NOMO-1 treated with dmso at 0.1 percent for 144 hours (cell line): Measurements from ENCODE around the gene ARL15.

Experiments used
- DNase-seq: peaks from one replicate; lab custom pipeline; 2025; ENCODE audit not compliant: unreplicated experiment; lab: John Stamatoyannopoulos, UW

Gene ARL15

DNA sequence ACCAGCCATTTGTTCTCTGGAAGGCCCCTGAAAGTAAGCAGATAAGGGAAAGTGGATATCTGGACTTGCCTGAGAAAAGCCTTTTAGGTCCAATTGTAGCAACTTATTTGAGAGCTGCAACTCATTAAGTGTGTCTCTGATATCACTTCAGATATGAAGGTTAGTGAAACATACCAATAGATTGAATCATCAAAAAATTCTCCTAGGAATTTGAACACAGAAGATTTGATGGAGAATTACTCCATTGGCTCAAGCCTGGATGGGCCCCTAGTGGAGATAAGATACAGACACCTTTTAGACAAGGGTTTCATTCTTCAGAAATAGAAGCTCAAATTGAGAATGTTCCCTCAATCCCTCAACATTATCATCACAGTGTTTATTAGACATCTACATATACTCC, 393.3 kb downstream of the ARL15 start:
- no peak for DNase-seq

DNA sequence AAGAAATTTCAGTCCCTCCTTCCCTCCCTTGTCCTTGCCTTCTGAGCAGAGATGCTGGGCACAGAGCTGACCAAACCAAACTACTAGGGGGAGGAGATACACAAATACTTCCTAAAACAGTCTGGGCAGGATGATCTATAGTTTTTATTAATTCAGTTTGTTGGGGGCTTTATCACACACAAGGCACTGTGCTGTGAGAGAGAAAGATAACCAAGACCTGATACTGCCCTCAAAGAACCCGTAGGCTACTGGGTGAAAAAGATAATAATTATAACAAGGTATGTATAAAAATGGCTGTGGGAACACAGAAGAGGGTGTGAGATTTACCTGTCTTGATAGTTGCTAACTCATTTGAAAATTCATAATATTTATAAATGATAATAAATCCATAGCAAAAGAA, 395.3 kb downstream of the ARL15 start:
- DNase-seq = no peak

GRCh38 chr5:53913941-53914340, 396.4 kb downstream of the ARL15 start:
- no peak for DNase-seq

DNA sequence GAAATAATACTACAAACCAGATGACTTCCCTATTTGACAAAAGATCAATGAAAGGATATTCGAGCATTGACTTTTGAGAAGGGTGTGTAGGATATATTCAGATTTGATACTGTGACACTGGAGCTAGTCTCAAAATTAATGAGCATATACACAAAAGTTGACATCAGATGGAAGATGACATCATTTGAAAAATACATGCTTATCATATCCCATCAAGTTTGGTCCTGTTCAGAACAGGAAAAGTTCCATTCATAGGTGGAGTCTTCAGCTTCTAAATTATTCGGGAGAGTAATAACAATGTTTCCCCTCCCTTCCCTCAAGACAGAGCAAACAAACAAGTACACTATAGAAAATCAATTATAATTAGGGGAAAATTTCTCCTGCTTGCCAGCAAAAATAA, 401.6 kb downstream of the ARL15 start:
- no peak for DNase-seq

- DNase-seq = no peak
Measured at GRCh38 chr5:53907827-53908226, 402.5 kb downstream of the ARL15 start.

DNA sequence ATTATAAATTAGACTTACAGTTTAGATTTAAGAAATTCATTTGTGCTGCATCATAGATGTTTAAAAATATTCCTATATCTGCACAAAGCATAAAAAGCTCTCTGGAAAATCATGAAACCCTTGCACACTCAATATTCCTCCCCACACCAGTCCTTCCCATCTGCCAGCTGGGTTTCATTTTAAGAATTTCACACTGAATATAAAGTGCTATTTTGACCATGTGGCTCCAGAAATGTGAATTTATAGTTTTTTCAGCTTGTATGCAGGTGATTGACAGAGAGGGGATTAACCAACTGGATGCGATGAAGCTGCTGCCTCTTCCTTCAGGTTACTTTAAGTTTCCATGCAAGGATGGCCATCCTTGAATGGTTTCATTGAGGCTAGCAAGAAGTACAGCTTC, 403.6 kb downstream of the ARL15 start:
- DNase-seq = no peak

- no peak for DNase-seq
Measured at GRCh38 chr5:53902296-53902907, 408.0 kb downstream of the ARL15 start.

- DNase-seq = no peak
Measured at GRCh38 chr5:53900677-53901076, 409.7 kb downstream of the ARL15 start.

- no peak for DNase-seq
Measured at GRCh38 chr5:53895091-53895683, 415.2 kb downstream of the ARL15 start.

- no peak for DNase-seq
Measured at GRCh38 chr5:53893626-53894025, 416.7 kb downstream of the ARL15 start.

DNA sequence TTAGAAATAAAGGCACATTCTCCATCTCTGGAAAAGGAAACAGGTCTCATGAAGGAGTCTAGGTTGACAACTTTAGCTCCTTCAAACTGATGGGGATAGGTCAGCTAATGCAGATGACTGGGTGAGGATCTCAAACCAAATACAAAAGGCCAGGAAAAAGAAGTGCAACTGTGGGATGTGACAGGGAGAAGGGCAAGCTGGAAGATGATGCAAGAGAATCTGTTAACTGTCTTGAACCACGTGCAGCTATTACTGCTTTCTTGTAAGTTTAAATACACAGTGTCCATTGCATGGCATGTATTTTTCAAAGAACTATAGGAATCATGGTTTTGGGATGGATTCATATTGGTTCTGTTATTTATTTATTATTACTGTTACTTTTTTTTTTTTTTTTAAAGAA, 418.1 kb downstream of the ARL15 start:
- no peak for DNase-seq

DNA sequence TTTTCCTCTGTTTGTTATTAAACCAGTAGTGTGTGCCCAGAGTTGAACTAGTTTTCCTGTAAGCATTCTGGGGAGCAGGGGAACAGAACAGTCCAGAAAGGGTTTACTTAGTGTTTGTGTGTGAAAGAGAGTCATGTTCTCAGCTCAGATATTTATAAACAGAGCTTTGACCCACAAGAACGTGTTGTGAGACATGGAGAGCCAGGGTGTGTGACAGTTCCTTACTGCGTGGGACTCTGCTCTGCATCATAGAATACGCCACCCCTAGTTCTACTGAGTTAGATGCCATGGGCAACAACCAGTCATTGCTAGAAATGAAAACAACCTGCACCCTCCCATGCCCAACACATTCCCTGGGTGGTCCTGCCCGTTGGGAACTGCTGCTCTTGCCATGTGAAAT, 419.2 kb downstream of the ARL15 start:
- no peak for DNase-seq

DNA sequence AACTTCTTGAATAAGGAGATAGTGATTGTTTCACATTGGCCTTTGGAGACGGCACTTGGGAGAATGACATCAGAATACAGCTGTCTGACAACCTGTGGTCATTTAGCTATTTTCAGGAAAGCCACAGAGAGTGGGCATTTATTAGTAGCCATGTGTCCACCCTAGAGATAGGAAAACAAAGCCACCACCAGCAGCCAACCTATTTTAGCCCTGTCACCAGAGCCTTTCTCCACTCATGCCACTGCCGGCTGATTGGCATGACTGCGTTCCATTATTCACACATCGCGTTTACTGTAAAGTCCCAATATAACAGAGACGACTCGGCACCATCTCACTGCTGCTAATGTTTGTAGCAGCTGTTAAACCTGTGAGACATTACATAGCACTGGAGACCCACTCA, 419.9 kb downstream of the ARL15 start:
- DNase-seq = no peak

DNA sequence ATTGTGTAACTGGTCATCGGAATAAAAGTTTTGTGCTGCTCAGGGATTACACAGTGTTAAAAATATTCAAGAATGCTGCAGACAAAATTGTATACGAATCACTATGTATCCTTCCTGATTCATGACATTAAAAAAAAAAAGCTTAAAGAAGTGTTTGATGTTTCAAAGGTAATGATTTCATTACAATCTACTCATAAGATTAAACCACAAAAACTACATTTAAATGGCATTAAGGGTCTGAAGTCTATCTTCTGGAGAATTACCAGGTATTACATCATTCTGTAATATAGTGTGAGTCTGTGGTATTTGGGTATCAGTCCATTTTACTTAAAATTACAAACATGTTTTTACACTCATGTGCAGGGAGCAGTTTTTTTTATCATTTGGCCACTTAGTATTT, 425.5 kb downstream of the ARL15 start:
- DNase-seq = no peak

- no peak for DNase-seq
Measured at GRCh38 chr5:53884417-53884816, 426.0 kb downstream of the ARL15 start.

- DNase-seq = no peak
Measured at GRCh38 chr5:53882676-53883031, 427.7 kb downstream of the ARL15 start.

- no peak for DNase-seq
Measured at GRCh38 chr5:53882006-53882675, 428.2 kb downstream of the ARL15 start.

DNA sequence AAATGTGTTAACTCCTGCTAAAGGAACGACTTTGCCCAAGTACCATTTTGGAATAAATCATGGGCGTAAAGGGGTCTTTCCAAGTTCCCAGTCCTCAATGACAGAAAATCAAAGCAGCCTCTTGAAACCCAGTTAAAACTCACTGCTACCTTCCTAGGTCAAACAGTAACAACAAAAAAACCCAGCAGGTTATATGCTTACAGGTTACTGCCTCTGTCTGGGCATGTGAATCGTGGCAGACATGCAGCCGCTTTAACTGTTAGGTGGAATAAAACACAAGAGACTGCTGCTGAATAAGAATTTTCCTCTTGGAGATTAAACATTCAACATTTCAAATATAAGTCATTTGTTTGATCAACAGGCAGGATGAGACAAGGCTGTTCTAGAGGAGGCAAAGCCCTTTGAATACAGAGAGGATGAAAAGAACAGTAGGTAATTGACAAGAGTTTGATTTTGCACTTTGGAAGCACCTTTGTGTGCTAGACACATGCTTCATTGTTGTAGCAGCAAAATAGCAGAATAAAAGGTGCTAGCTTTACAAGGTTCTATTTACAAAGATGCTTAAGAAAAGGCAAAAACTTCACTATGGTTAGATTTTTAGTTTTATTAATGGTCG, 430.6 kb downstream of the ARL15 start:
- DNase-seq = no peak

- no peak for DNase-seq
Measured at GRCh38 chr5:53878015-53878414, 432.4 kb downstream of the ARL15 start.

- no peak for DNase-seq
Measured at GRCh38 chr5:53877243-53877642, 433.1 kb downstream of the ARL15 start.

DNA sequence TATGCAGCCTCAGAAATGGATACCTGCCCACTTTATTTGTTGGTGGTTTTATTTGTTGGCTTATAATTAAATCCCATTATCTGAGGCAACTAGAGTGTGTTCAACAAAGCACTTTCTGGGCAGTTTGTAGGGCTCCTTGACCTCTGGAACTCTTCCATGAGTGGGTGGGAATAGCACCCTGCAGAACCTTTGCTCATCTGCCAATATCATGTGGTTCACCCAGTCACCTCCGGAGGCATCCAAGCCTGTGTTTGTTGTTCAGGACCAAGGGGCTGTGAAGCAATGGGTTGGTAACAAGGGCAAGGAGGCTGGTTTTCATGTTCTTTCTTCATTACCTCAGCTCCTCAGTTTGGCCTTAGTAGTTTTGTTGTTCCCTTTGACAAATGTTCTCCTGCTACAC, 436.0 kb downstream of the ARL15 start:
- no peak for DNase-seq

DNA sequence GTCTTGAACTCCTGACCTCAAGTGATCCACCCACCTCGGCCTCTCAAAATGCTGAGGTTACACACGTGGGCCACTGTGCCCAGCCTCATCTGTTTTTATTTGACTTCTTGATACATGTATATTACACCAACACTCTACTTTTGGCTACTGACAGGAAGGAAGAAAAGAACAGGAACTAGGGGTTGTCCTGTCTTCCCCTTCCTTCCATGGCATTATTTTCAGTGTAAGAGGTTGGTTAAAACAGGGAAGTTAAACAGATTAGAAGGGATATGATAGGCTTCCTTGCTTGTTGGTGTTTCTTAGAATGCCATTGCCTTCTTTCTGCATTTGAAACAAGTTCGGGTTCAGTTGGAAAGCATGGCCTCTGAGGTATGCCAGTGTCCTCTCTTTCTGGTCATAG, 437.1 kb downstream of the ARL15 start:
- DNase-seq = no peak
